GM12878 (cell line): ENCODE measurements around the gene SLC9A7. TPM values are rescaled to one million over a fixed set of nuclear protein-coding genes. Genes with fewer than 3 reads are reported as not detected.

Source experiments
- ATAC-seq: fragments of 200-7000 bp; cut with Tn5 transposase; 3 replicates; pipeline ENCODE4 v1.9.1; 2020; ENCODE audit warnings: mild to moderate bottlenecking, moderate library complexity
- BruUV-seq: library from RNA; stranded (reverse); fragments of 400-500 nt; replicated peaks from 2 replicates; lab custom pipeline; 2021; lab: Mats Ljungman, UMichigan
- CTCF ChIA-PET: fragments of 300-600 bp; sonication (Branson Sonifier 250); formaldehyde crosslinking; extraction: SDS; loops from one replicate; lab custom pipeline; 2021; ENCODE audit warnings: inconsistent platforms; lab: Yijun Ruan, JAX
- POLR2A ChIA-PET: fragments of 350-600 bp; formaldehyde crosslinking; extraction: SDS; loops from one replicate; lab custom pipeline; 2021; ENCODE audit warnings: inconsistent platforms; lab: Charles Lee
- RAD21 ChIA-PET: fragments of 300-600 bp; sonication (Branson Sonifier 250); formaldehyde crosslinking; loops from one replicate; lab custom pipeline; 2023; ENCODE audit warnings: antibody characterized with exemption; ENCODE audit not compliant: unreplicated experiment; lab: Charles Lee
- SMC1A ChIA-PET: fragments of 300-600 bp; sonication (Branson Sonifier 250); formaldehyde crosslinking; loops from one replicate; lab custom pipeline; 2023; ENCODE audit not compliant: unreplicated experiment, uncharacterized antibody; lab: Charles Lee
- DNase-seq: peaks from one replicate; pipeline ENCODE4 v3.0.0-alpha.2; 2011; ENCODE audit warnings: low read depth, low spot score
- FAIRE-seq: peaks from 3 replicates; lab custom pipeline; 2011; peaks lifted over from hg19 to GRCh38; lab: Jason Lieb, UNC
- H2AFZ ChIP-seq: 2 replicates; pipeline ENCODE4 v1.6.0; 2011; ENCODE audit warnings: low read depth, low read length, control low read depth; ENCODE audit not compliant: control insufficient read depth
- H3K27ac ChIP-seq: 2 replicates; pipeline ENCODE4 v1.5.1; 2011; ENCODE audit warnings: control low read depth; ENCODE audit not compliant: control insufficient read depth, insufficient read depth
- H3K27me3 ChIP-seq, 2 experiments: replicated peaks in 1 of 2; 2 replicates each; pipeline versions ENCODE4 v1.6.0 to v1.6.1; 2011; ENCODE audit warnings: low read length in 1 of 2; ENCODE audit not compliant: control insufficient read depth in 2 of 2, insufficient read depth in 2 of 2
- H3K36me3 ChIP-seq, 2 experiments: 2 replicates each; pipeline ENCODE4 v1.5.1; 2011; ENCODE audit warnings: low read length in 1 of 2; ENCODE audit not compliant: control insufficient read depth in 2 of 2, insufficient read depth in 2 of 2
- H3K4me1 ChIP-seq: 2 replicates; pipeline ENCODE4 v1.6.1; 2011; ENCODE audit warnings: mild to moderate bottlenecking, low read length, moderate library complexity, mixed read lengths; ENCODE audit not compliant: control insufficient read depth, insufficient read depth
- H3K4me2 ChIP-seq: 2 replicates; pipeline ENCODE4 v1.6.0; 2011; ENCODE audit warnings: control low read depth; ENCODE audit not compliant: control insufficient read depth, insufficient read depth
- H3K4me3 ChIP-seq: fragments of 200-600 bp; sonication (generic); 2 replicates; pipeline ENCODE4 v1.5.1; 2016
- H3K79me2 ChIP-seq: 2 replicates; pipeline ENCODE4 v1.6.0; 2011; ENCODE audit warnings: low read length; ENCODE audit not compliant: control insufficient read depth, insufficient read depth
- H3K9ac ChIP-seq: 2 replicates; pipeline ENCODE4 v1.8.0; 2011; ENCODE audit warnings: low read length, control low read depth, mixed read lengths; ENCODE audit not compliant: control insufficient read depth, insufficient read depth
- H3K9me3 ChIP-seq: replicated peaks from 3 replicates; pipeline ENCODE4 v1.5.1; 2011; ENCODE audit warnings: mild to moderate bottlenecking, low read length; ENCODE audit not compliant: control insufficient read depth, insufficient read depth
- H4K20me1 ChIP-seq: 2 replicates; pipeline ENCODE4 v1.6.0; 2011; ENCODE audit not compliant: control insufficient read depth, insufficient read depth
- BCLAF1 ChIP-seq: fragments of 450-650 bp; IDR thresholded peaks from 2 replicates; pipeline ENCODE4 v1.6.1; 2017; ENCODE audit warnings: antibody characterized with exemption, mild to moderate bottlenecking, moderate library complexity
- CBFB ChIP-seq: IDR thresholded peaks from 2 replicates; pipeline ENCODE4 v1.6.1; 2016; ENCODE audit warnings: antibody characterized with exemption, low read depth
- MAX ChIP-seq: IDR thresholded peaks from 2 replicates; pipeline ENCODE4 v1.6.1; 2012; ENCODE audit warnings: low read depth, low read length, improper control_type of control experiment
- PAX5 ChIP-seq: IDR thresholded peaks from 2 replicates; pipeline ENCODE4 v1.6.1; 2011; ENCODE audit warnings: low read depth, low read length, borderline replicate concordance
- YBX1 ChIP-seq: fragments of 450-650 bp; IDR thresholded peaks from 2 replicates; pipeline ENCODE4 v1.6.1; 2016; ENCODE audit warnings: antibody characterized with exemption
- WGBS: methylation state at CpG from one replicate; pipeline ENCODE4 v1.1.6; 2016; ENCODE audit warnings: low lambda C conversion rate; ENCODE audit not compliant: insufficient replicate concordance, insufficient coverage; ENCODE audit errors: missing lambda C conversion rate; 5-methylcytosine and 5-hydroxymethylcytosine counted together
- in situ Hi-C: fragments of 300-500 bp; cut with MboI; formaldehyde crosslinking; loops from 9 replicates; pipeline ENCODE4 v1.14.3; 2018; ENCODE audit warnings: mixed read lengths
- intact Hi-C: fragments of 100-400 bp; cut with micrococcal nuclease; formaldehyde crosslinking; loops from one replicate; pipeline ENCODE4 v1.14.2; 2022; ENCODE audit not compliant: unreplicated experiment
- polyA plus RNA-seq, 11 experiments: library from polyadenylated mRNA; depleted of rRNA in 4 of 11; unstranded in 6 of 11; stranded (reverse) in 5 of 11; fragments of >200 nt; fragmentation: Nextera tagmentation in 4 of 11; fragmentation: Illumina TruSeq in 1 of 11; extraction: Ambion mirVana in 4 of 11; extraction: Trizol in 1 of 11; gene quantifications; 1 replicate in 1 of 11; 2 replicates in 10 of 11; pipeline versions ENCODE4 v1.2.1 to v1.2.3, GENCODE V29; 2011 to 2016; ENCODE audit warnings: inconsistent platforms in 2 of 11, missing spikeins in 2 of 11, low read depth in 1 of 11
- total RNA-seq, 4 experiments: library from RNA; depleted of rRNA in 3 of 4; stranded (reverse); fragments of >200 nt in 3 of 4; fragmentation: Illumina TruSeq in 1 of 4; extraction: Trizol in 1 of 4; gene quantifications; 2 replicates each; pipeline versions ENCODE4 v1.2.1 to v1.2.3, GENCODE V29; 2013 to 2021
- TF ChIP-seq, protein P1 (sequence below): fragments of 450-650 bp; IDR thresholded peaks from 2 replicates; pipeline ENCODE4 v1.6.1; 2017; ENCODE audit warnings: mild to moderate bottlenecking, moderate library complexity

The SLC9A7 gene
- total and polyA plus RNA-seq, 10 of the 15 experiments (the other 5 are each of a cell fraction or from before 2014, with no cell fraction given), result 5.0 to 62.8 (median 30.5) TPM

GRCh38 chrX:46744009-46744408 is 14.9 kb downstream of the SLC9A7 start (continued):
- TF ChIP-seq BCLAF1, result no peak

GRCh38 chrX:46743046-46743445 is 15.9 kb downstream of the SLC9A7 start:
- H3K36me3 ChIP-seq, result no peaks in the 10 kb centered on the region; a peak in 2 of 4 replicates
- SMC1A ChIA-PET, result interaction anchor here (1.1 kb wide), 1 partner anchor 20 kb away, joined by 3 read pairs; no protein-coding TSS in a partner anchor
- BruUV-seq, result no TSS peak
- WGBS, result 65% methylated on average over 1 of the region's 1 CpG
- no peak overlapping the region for H2AFZ ChIP-seq
- in situ Hi-C loops (no loop called here), intact Hi-C loops (no loop called here)
- no peak for FAIRE-seq
- CTCF ChIA-PET, result no interaction called here
- DNase-seq, result no peak
- no peak overlapping the region for H3K4me2 ChIP-seq
- no peak overlapping the region for H3K4me3 ChIP-seq
- peaks cover 78% of the 10 kb centered on the region for H3K79me2 ChIP-seq
- RAD21 ChIA-PET, result no interaction called here
- TF ChIP-seq, protein P1, sequence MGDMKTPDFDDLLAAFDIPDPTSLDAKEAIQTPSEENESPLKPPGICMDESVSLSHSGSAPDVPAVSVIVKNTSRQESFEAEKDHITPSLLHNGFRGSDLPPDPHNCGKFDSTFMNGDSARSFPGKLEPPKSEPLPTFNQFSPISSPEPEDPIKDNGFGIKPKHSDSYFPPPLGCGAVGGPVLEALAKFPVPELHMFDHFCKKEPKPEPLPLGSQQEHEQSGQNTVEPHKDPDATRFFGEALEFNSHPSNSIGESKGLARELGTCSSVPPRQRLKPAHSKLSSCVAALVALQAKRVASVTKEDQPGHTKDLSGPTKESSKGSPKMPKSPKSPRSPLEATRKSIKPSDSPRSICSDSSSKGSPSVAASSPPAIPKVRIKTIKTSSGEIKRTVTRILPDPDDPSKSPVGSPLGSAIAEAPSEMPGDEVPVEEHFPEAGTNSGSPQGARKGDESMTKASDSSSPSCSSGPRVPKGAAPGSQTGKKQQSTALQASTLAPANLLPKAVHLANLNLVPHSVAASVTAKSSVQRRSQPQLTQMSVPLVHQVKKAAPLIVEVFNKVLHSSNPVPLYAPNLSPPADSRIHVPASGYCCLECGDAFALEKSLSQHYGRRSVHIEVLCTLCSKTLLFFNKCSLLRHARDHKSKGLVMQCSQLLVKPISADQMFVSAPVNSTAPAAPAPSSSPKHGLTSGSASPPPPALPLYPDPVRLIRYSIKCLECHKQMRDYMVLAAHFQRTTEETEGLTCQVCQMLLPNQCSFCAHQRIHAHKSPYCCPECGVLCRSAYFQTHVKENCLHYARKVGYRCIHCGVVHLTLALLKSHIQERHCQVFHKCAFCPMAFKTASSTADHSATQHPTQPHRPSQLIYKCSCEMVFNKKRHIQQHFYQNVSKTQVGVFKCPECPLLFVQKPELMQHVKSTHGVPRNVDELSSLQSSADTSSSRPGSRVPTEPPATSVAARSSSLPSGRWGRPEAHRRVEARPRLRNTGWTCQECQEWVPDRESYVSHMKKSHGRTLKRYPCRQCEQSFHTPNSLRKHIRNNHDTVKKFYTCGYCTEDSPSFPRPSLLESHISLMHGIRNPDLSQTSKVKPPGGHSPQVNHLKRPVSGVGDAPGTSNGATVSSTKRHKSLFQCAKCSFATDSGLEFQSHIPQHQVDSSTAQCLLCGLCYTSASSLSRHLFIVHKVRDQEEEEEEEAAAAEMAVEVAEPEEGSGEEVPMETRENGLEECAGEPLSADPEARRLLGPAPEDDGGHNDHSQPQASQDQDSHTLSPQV, result no peak
- TF ChIP-seq YBX1 (no peak), PAX5 (no peak), MAX (no peak), CBFB (no peak)
- TF ChIP-seq, all 136 proteins: peak for 0
- no peaks in the 10 kb centered on the region; the same call in 1 of the 2 replicates for H3K4me1 ChIP-seq
- no peak overlapping the region for H3K9ac ChIP-seq
- H3K27me3 ChIP-seq, result no peaks in the 10 kb centered on the region
- H4K20me1 ChIP-seq, result no peaks in the 10 kb centered on the region
- ATAC-seq, result no peak
- POLR2A ChIA-PET, result no interaction called here
- no peak overlapping the region for H3K27ac ChIP-seq
- peaks cover 10% of the 10 kb centered on the region for H3K9me3 ChIP-seq
